Renal pelvis (tissue), 3 donors: ENCODE results near the gene HSCB. TPM values are rescaled to one million over a fixed set of nuclear protein-coding genes. Genes with fewer than 3 reads are reported as not detected.

Source experiments
- polyA plus RNA-seq, 3 donors: library from polyadenylated mRNA; unstranded; fragments of 120-200 nt; gene quantifications; one replicate each; pipeline ENCODE4 v1.2.1, GENCODE V29; 2013; ENCODE audit not compliant: insufficient read length in 3 of 3

The HSCB gene
- polyA plus RNA-seq, 3 donors, result 18.0 to 22.5 (median 21.9) TPM

Other genes starting within 250 kb of the HSCB start
- 10 to 100 TPM; 31.4 to 47.3 (median 36.4) TPM for gene TTC28, start 62.2 kb upstream of the HSCB start, polyA plus RNA-seq
- gene CHEK2, start 219 bp upstream of the HSCB start, polyA plus RNA-seq, result 10 to 100 TPM; 14.8 to 19.5 (median 17.5) TPM
- gene CCDC117, start 30.7 kb downstream of the HSCB start, polyA plus RNA-seq, result 10 to 100 TPM; 34.2 to 42.4 (median 35.5) TPM
- 100 to 1,000 TPM; 136 to 156 (median 150) TPM for gene XBP1, start 58.5 kb downstream of the HSCB start, polyA plus RNA-seq
- gene ZNRF3, start 141.5 kb downstream of the HSCB start, polyA plus RNA-seq, result 10 to 100 TPM; 28.2 to 32.2 (median 31.5) TPM